Islet of Langerhans (tissue), 1 donor: Measurements from ENCODE around the gene CEBPG.

ENCODE experiments used
- FAIRE-seq: peaks from one replicate; lab custom pipeline; 2011; peaks lifted over from hg19 to GRCh38; lab: Jason Lieb, UNC

Gene CEBPG

GRCh38 chr19:33395561-33396550 lies 22.3 kb downstream of the CEBPG start:
- FAIRE-seq = no peak

GRCh38 chr19:33396701-33397535 lies 23.4 kb downstream of the CEBPG start:
- FAIRE-seq = no peak

- no peak for FAIRE-seq
Measured at GRCh38 chr19:33397536-33398360, 24.2 kb downstream of the CEBPG start.

- no peak for FAIRE-seq
Measured at GRCh38 chr19:33398361-33399060, 25.0 kb downstream of the CEBPG start.

GRCh38 chr19:33399081-33399744 lies 25.7 kb downstream of the CEBPG start:
- no peak for FAIRE-seq

GRCh38 chr19:33399745-33400681 lies 26.5 kb downstream of the CEBPG start:
- FAIRE-seq = no peak

GRCh38 chr19:33400856-33401682 lies 27.6 kb downstream of the CEBPG start:
- no peak for FAIRE-seq

- FAIRE-seq = no peak
Measured at GRCh38 chr19:33401683-33402420, 28.3 kb downstream of the CEBPG start.

- no peak for FAIRE-seq
Measured at GRCh38 chr19:33402421-33403220, 29.1 kb downstream of the CEBPG start.

- no peak for FAIRE-seq
Measured at GRCh38 chr19:33403221-33403972, 29.9 kb downstream of the CEBPG start.

GRCh38 chr19:33403973-33404304 lies 30.4 kb downstream of the CEBPG start:
- FAIRE-seq = no peak

- FAIRE-seq = no peak
Measured at GRCh38 chr19:33404506-33405253, 31.2 kb downstream of the CEBPG start.

- no peak for FAIRE-seq
Measured at GRCh38 chr19:33405254-33405552, 31.7 kb downstream of the CEBPG start.

- FAIRE-seq = no peak
Measured at GRCh38 chr19:33405553-33406461, 32.3 kb downstream of the CEBPG start.

GRCh38 chr19:33406521-33407139 lies 33.1 kb downstream of the CEBPG start:
- no peak for FAIRE-seq
